T-cell (primary cell): ENCODE data around the gene TMEM151B. TPM values are rescaled to one million over a fixed set of nuclear protein-coding genes. Genes with fewer than 3 reads are reported as not detected.

Source experiments
- ATAC-seq, 4 experiments: fragments of 200-7000 bp in 3 of 4; fragments of 150-1000 bp in 1 of 4; cut with Tn5 transposase; replicated peaks in 1 of 4; 1 replicate in 3 of 4; 2 replicates in 1 of 4; pipeline ENCODE4 v1.10.0; 2021; ENCODE audit warnings: moderate library complexity in 3 of 4, mild to moderate bottlenecking in 2 of 4, moderate number of reproducible peaks in 1 of 4
- CTCF ChIA-PET, 2 donors: fragments of 300-600 bp; sonication (Branson Sonifier 250); formaldehyde crosslinking; loops; one replicate each; lab custom pipeline; 2022; ENCODE audit warnings: antibody characterized with exemption in 2 of 2; lab: Charles Lee
- POLR2A ChIA-PET, 2 donors: fragments of 300-600 bp; sonication (Branson Sonifier 250); formaldehyde crosslinking; loops; one replicate each; lab custom pipeline; 2022; ENCODE audit warnings: antibody characterized with exemption in 2 of 2; lab: Charles Lee
- DNase-seq, 35 experiments: peaks; one replicate each; pipeline versions ENCODE4 v3.0.0 to v3.0.0-alpha.2; 2013 to 2023
- H3K27ac ChIP-seq: one replicate; pipeline ENCODE4 v1.5.1; 2013; ENCODE audit warnings: low read length
- H3K27me3 ChIP-seq, 2 experiments: replicated peaks in 1 of 2; 1 replicate in 1 of 2; 2 replicates in 1 of 2; pipeline versions ENCODE4 v1.6.1 to v1.7.0; 2013; ENCODE audit warnings: low read length in 1 of 2, mixed read lengths in 1 of 2; ENCODE audit not compliant: control insufficient read depth in 2 of 2, insufficient read depth in 2 of 2; ENCODE audit errors: extremely low read depth in 1 of 2
- H3K36me3 ChIP-seq, 2 donors: 1 replicate in 1 of 2; 2 replicates in 1 of 2; pipeline versions ENCODE4 v1.6.1 to v1.7.0; 2013; ENCODE audit warnings: low read length in 1 of 2; ENCODE audit not compliant: control insufficient read depth in 2 of 2, insufficient read depth in 1 of 2; ENCODE audit errors: extremely low read depth in 1 of 2
- H3K4me1 ChIP-seq, 2 experiments: 1 replicate in 1 of 2; 2 replicates in 1 of 2; pipeline versions ENCODE4 v1.6.1 to v1.7.0; 2013; ENCODE audit warnings: low read length in 2 of 2, mixed read lengths in 1 of 2; ENCODE audit not compliant: insufficient read depth in 2 of 2, control insufficient read depth in 1 of 2; ENCODE audit errors: extremely low read depth in 1 of 2
- H3K4me3 ChIP-seq, 2 donors: 1 replicate in 1 of 2; 2 replicates in 1 of 2; pipeline versions ENCODE4 v1.5.1 to v1.7.0; 2013; ENCODE audit warnings: mild to moderate bottlenecking in 2 of 2, low read length in 1 of 2, moderate library complexity in 1 of 2; ENCODE audit not compliant: control insufficient read depth in 1 of 2; ENCODE audit errors: extremely low read depth in 1 of 2
- H3K9me3 ChIP-seq: 2 replicates; pipeline ENCODE4 v1.7.0; 2013
- H3K27ac Mint-ChIP-seq, 2 donors: one replicate each; pipeline ENCODE4 v1.8.0; 2020 to 2021; ENCODE audit warnings: mild to moderate bottlenecking in 2 of 2, mixed read lengths in 2 of 2
- H3K27me3 Mint-ChIP-seq, 2 donors: one replicate each; pipeline ENCODE4 v1.8.0; 2021 to 2022; ENCODE audit warnings: mixed read lengths in 2 of 2
- H3K36me3 Mint-ChIP-seq: one replicate; pipeline ENCODE4 v1.8.0; 2021; ENCODE audit warnings: mixed read lengths
- H3K4me1 Mint-ChIP-seq, 3 donors: one replicate each; pipeline ENCODE4 v1.8.0; 2020 to 2022; ENCODE audit warnings: mixed read lengths in 3 of 3, mild to moderate bottlenecking in 1 of 3
- H3K4me3 Mint-ChIP-seq, 3 donors: one replicate each; pipeline ENCODE4 v1.8.0; 2020 to 2022; ENCODE audit warnings: mild to moderate bottlenecking in 3 of 3, mixed read lengths in 3 of 3, moderate library complexity in 3 of 3
- H3K9me3 Mint-ChIP-seq, 3 donors: one replicate each; pipeline ENCODE4 v1.8.0; 2020 to 2022; ENCODE audit warnings: mixed read lengths in 3 of 3
- WGBS: methylation state at CpG from one replicate; pipeline ENCODE4 v1.1.5; 2013; ENCODE audit warnings: missing lambda C conversion rate; ENCODE audit not compliant: insufficient coverage; 5-methylcytosine and 5-hydroxymethylcytosine counted together
- total RNA-seq, 35 experiments: library from RNA in 6 of 35; stranded (reverse) in 6 of 35; fragments of 120-200 nt in 1 of 35; gene quantifications; one replicate each; pipeline versions ENCODE4 v1.2.1 to v1.2.4 and lab custom pipeline; 2013 to 2026

Gene TMEM151B
- total RNA-seq, 5 donors from 2014 or later (not counting 1 experiment from before 2014, with no cell fraction given) = 0.13 to 0.18 (median 0.14) TPM; not detected in 2

DNA sequence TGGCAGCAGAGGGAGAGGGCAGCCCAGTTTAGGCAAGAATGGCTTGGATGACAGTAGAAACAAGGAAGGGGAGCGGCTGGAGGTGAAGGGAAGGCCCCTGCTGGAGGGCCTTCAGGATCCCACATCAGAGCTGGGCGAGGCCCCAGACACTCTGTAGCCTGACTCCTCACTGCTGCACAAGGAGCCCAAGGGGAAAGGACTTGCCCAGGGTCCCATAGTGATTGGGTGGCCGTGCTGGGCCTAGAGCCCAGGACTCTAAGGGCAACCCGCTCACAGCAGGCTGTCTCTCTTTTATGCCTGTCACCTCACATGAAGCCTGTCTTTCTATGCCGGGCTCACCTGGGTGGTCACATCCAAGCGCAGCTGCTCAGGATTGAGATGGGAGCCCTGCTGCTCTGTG, 33.6 kb downstream of the TMEM151B start:
- Histone ChIP-seq H3K4me1 (no peaks in the 10 kb centered on the region), H3K4me3 (no peak overlapping the region), H3K27ac (no peak overlapping the region), H3K36me3 (peaks cover 13 to 75% of the 10 kb centered on the region in 2 donors), H3K27me3 (no peaks in the 10 kb centered on the region), H3K9me3 (no peaks in the 10 kb centered on the region)
- POLR2A ChIA-PET = no interaction called here
- CTCF ChIA-PET = interaction anchor here in 1 of 2 donors (0.5 to 1.1 kb wide), 2 partner anchors 11 to 129 kb away, joined by 3 read pairs; no protein-coding TSS in a partner anchor
- DNase-seq = no peak
- peaks cover 0 to 2% (median 0%) of the 10 kb centered on the region in 3 donors for H3K4me1 Mint-ChIP-seq
- H3K4me3 Mint-ChIP-seq = no peak overlapping the region
- H3K9me3 Mint-ChIP-seq = no peaks in the 10 kb centered on the region
- ATAC-seq = no peak
- H3K36me3 Mint-ChIP-seq = peaks cover 52% of the 10 kb centered on the region
- H3K27ac Mint-ChIP-seq = no peak overlapping the region
- 98% methylated on average over 6 of the region's 6 CpGs for WGBS
- H3K27me3 Mint-ChIP-seq = no peaks in the 10 kb centered on the region

DNA sequence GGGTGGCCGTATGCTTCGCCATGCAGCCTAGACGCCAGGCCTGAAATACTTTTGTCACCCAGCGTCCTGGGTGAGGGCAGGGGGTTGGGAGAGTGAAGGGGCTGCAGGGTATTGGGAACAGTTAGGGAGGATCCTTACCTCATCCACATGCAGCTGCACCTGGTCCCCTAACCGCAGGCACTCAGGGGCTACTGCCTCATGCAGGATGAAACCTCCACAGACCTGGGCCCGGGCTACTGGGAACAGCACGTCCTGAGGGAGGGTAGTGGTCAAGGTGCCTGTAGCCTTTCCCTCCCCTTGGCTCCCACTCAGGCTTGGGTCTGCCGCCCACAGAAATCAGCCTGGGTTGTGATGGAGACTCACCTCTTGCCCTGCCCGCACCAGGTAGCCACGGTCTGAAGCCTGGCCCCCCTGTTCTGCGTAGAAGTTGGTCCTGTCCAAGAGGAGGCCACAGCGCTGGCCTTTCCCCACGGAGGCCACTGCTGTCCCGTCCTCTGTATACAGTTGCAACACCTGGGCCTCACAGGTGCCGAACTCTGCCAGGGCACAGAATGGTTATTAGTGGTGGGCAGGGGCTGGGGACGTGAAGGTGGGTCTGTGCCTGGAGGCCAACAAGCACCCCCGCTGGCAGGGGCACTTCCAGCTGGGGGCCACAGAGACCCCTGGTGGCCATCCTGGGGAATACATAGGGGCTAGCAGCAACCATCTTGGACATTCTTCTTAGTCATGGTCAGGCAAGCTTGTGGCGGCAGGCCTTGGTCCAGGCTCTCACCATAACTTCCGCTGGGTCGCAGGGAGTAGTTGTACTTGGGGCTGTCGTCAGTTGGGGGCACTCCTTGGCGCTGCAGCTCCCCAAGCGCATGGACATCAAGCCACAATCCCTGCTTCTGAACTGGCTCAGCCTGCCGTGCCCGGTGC, 34.3 kb downstream of the TMEM151B start:
- Mint-ChIP-seq H3K4me1 (no peaks in the 10 kb centered on the region), H3K27me3 (no peaks in the 10 kb centered on the region), H3K9me3 (no peaks in the 10 kb centered on the region), H3K4me3 (no peak overlapping the region), H3K36me3 (peaks cover 56% of the 10 kb centered on the region), H3K27ac (no peak overlapping the region)
- no peaks in the 10 kb centered on the region for H3K9me3 ChIP-seq
- WGBS = 92% methylated on average over 14 of the region's 25 CpGs
- H3K27ac ChIP-seq = no peak overlapping the region
- ChIA-PET CTCF (interaction anchor here (0.5 to 1.8 kb wide), 8 partner anchors 9 to 130 kb away, joined by 3 to 11 read pairs (median 3); partner anchors contain the start of gene TMEM151B (in 1 of the 2)), POLR2A (interaction anchor here in 1 of 2 donors (0.7 kb wide), 1 partner anchor 125 kb away, joined by 3 read pairs; no protein-coding TSS in a partner anchor)
- ATAC-seq (peak; percentile 62 to 75 (median 72)), DNase-seq (peak in 28 of 35 experiments; percentile 7 to 65 (median 24))
- H3K27me3 ChIP-seq = no peaks in the 10 kb centered on the region
- H3K4me3 ChIP-seq = no peak overlapping the region
- H3K4me1 ChIP-seq = no peaks in the 10 kb centered on the region
- peaks cover 19 to 82% of the 10 kb centered on the region in 2 donors for H3K36me3 ChIP-seq

DNA sequence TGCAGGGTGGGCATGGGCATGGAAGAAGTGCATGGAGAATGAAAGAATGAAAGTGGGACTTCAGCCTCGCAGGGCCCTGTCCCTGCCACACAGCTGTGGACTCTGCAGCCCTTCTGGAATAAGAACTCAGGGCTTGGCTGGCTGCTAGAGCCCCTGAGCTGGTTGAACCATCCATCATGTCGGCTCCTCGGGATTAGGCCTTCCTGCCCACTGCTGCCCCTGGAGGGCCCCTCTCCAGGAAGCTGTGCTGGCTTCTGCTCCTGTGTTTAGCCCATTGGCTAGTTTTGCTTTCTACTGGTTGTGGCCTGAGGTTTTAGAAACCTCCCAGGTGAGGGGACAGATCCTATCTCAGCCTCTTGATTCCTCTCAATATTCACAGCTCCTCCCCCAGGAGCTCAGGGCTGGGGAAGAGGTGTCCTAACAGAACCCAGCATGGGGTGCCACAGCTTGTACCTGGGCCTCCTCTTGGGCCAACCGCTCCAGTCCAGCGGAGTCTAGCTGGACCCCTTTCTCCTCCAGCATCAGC, 35.0 kb downstream of the TMEM151B start:
- CTCF ChIA-PET = interaction anchor here (0.7 to 1.8 kb wide), 6 partner anchors 9 to 130 kb away, joined by 3 to 11 read pairs (median 4); no protein-coding TSS in a partner anchor
- Histone ChIP-seq H3K4me1 (no peaks in the 10 kb centered on the region), H3K4me3 (no peak overlapping the region), H3K27me3 (no peaks in the 10 kb centered on the region), H3K9me3 (no peaks in the 10 kb centered on the region), H3K36me3 (peaks cover 19 to 89% of the 10 kb centered on the region in 2 donors), H3K27ac (no peak overlapping the region)
- no peaks in the 10 kb centered on the region for H3K9me3 Mint-ChIP-seq
- peaks cover 0 to 3% (median 0%) of the 10 kb centered on the region in 3 donors for H3K4me1 Mint-ChIP-seq
- H3K4me3 Mint-ChIP-seq = no peak overlapping the region
- ATAC-seq (no peak), DNase-seq (no peak)
- 77% methylated on average over 3 of the region's 5 CpGs for WGBS
- H3K27me3 Mint-ChIP-seq = no peaks in the 10 kb centered on the region
- no peak overlapping the region for H3K27ac Mint-ChIP-seq
- H3K36me3 Mint-ChIP-seq = peaks cover 58% of the 10 kb centered on the region
- POLR2A ChIA-PET = interaction anchor here in 1 of 2 donors (0.7 kb wide), 1 partner anchor 124 kb away, joined by 3 read pairs; no protein-coding TSS in a partner anchor

DNA sequence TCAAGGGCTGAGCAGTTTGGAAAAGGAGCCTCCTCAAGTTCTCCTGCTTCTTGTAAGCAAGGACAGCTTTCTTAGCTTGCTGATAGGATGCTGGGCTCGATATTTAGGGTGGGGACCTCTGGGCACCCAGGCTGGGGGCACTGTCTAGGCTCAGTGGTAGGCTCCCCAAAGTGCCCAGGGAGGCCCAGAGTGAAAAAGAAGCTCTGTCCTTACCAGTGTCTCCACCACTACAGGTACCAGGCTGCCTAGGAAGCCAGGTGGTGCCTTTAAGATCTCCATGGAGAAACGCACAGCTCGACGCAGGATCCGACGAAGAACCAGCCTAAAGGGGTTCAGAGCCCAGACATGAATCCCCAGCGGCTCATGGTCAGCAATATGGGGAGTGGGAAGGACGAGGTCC, 36.5 kb downstream of the TMEM151B start:
- Histone ChIP-seq H3K36me3 (peaks cover 15 to 93% of the 10 kb centered on the region in 2 donors), H3K4me3 (no peak overlapping the region), H3K27me3 (no peaks in the 10 kb centered on the region), H3K27ac (no peak overlapping the region), H3K4me1 (peaks cover 0 to 2% of the 10 kb centered on the region in 2 experiments), H3K9me3 (no peaks in the 10 kb centered on the region)
- DNase-seq (no peak), ATAC-seq (no peak)
- Mint-ChIP-seq H3K4me3 (no peak overlapping the region), H3K27me3 (no peaks in the 10 kb centered on the region), H3K9me3 (no peaks in the 10 kb centered on the region), H3K4me1 (peaks cover 3 to 6% (median 3%) of the 10 kb centered on the region in 3 donors), H3K27ac (no peak overlapping the region), H3K36me3 (peaks cover 54% of the 10 kb centered on the region)
- no CpG with 5 or more reads among the region's 8 CpGs for WGBS
- POLR2A ChIA-PET = interaction anchor here in 1 of 2 donors (0.6 kb wide), 1 partner anchor 32 kb away, joined by 8 read pairs; no protein-coding TSS in a partner anchor
- CTCF ChIA-PET = interaction anchor here in 1 of 2 donors (1.0 kb wide), 1 partner anchor 38 kb away, joined by 7 read pairs; no protein-coding TSS in a partner anchor

DNA sequence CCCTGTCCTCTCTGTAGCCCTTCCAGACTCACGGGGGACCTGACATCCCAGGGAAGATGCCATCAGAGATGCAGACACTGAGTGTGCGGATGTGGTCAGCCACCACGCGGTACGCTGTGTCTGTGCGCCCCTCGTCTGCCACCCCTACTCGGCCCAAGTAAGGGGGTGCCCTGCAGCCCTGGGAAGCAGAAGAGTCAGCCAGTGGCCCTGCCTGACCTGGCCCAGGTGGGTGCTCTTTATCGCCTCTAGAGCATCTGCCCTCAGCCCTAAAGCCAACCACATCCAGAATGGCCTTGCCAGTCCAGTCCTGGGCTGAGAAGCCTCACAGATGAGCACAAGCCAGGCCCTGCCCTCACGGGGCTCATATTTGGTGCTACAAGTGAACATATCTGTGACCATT, 37.0 kb downstream of the TMEM151B start:
- ATAC-seq = no peak
- peaks cover 1 to 7% of the 10 kb centered on the region in 2 experiments for H3K4me1 ChIP-seq
- H3K27ac Mint-ChIP-seq = no peak overlapping the region
- no peak overlapping the region for H3K4me3 Mint-ChIP-seq
- H3K27me3 ChIP-seq = no peaks in the 10 kb centered on the region
- no peaks in the 10 kb centered on the region for H3K9me3 Mint-ChIP-seq
- no peak overlapping the region for H3K27ac ChIP-seq
- DNase-seq = no peak
- H3K27me3 Mint-ChIP-seq = no peaks in the 10 kb centered on the region
- CTCF ChIA-PET = no interaction called here
- POLR2A ChIA-PET = interaction anchor here in 1 of 2 donors (0.6 kb wide), 1 partner anchor 10 kb away, joined by 3 read pairs; no protein-coding TSS in a partner anchor
- H3K4me3 ChIP-seq = no peak overlapping the region
- H3K36me3 Mint-ChIP-seq = peaks cover 51% of the 10 kb centered on the region
- peaks cover 8 to 11% (median 8%) of the 10 kb centered on the region in 3 donors for H3K4me1 Mint-ChIP-seq
- WGBS = 94% methylated on average over 9 of the region's 10 CpGs
- peaks cover 11 to 91% of the 10 kb centered on the region in 2 donors for H3K36me3 ChIP-seq
- H3K9me3 ChIP-seq = no peaks in the 10 kb centered on the region

DNA sequence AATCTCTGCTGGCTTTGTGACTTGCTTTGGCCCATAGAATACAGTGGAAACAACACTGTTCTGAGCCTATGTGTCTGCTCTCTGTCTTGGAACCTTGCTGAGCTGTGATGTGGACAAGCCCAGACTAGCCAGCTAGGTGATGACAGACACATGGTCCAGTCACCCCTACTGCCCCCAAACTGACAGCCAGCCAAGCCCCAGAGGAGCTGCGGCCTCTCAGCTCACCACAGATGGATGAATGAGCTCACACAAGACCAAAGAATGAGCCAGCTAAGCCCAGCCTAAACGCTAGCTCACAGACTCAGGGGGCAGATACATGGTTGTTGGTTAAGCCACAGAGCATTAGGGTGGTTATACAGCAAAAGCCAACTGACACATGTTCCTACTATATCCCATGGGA, 38.8 kb downstream of the TMEM151B start:
- H3K4me1 Mint-ChIP-seq = peaks cover 20 to 22% (median 22%) of the 10 kb centered on the region in 3 donors
- CTCF ChIA-PET = interaction anchor here (0.7 to 1.0 kb wide), 3 partner anchors 27 to 158 kb away, joined by 3 to 4 read pairs (median 3); partner anchors contain the start of gene TMEM151B (in 1 of the 2)

More for the DNA sequence above, 38.8 kb downstream of the TMEM151B start:
- Histone ChIP-seq H3K4me3 (no peak overlapping the region), H3K4me1 (peaks cover 5 to 18% of the 10 kb centered on the region in 2 experiments), H3K27me3 (no peaks in the 10 kb centered on the region), H3K36me3 (peaks cover 6 to 73% of the 10 kb centered on the region in 2 donors), H3K27ac (no peak overlapping the region), H3K9me3 (no peaks in the 10 kb centered on the region)
- Mint-ChIP-seq H3K4me3 (no peak overlapping the region), H3K36me3 (peaks cover 47% of the 10 kb centered on the region), H3K9me3 (no peaks in the 10 kb centered on the region), H3K27ac (no peak overlapping the region), H3K27me3 (no peaks in the 10 kb centered on the region)
- POLR2A ChIA-PET = no interaction called here
- ATAC-seq (no peak), DNase-seq (no peak)
- 100% methylated on average over 2 of the region's 2 CpGs for WGBS
